Suppressor macrophage (primary cell): Measurements from ENCODE around the gene SHLD1.
"Not testable (repeated sequence)": the region's sequence is repeated elsewhere in the genome, so short reads cannot be mapped to it uniquely, and the experiment has no call there.

Experiments used
- DNase-seq, 4 experiments: peaks; one replicate each; pipeline ENCODE4 v3.0.0-alpha.2; 2020 to 2022

Gene SHLD1

DNA sequence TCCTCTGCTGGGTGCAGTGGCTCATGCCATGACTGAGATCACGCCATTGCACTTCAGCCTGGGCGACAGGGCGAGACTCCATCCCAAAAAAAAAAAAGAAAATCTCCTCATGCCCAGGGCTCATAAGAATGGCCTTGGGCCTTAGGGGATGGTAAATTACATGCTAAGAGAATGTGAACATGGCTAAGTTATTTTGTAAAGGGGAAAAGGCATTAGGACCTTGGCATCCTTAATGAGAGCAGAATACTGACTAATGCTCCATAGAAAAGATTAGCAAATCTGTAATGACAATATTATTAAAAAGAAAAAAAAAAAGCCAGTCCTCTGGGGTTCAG is 12.6 kb upstream of the SHLD1 start:
- DNase-seq, result no peak

GRCh38 chr20:5737966-5738365 is 12.2 kb upstream of the SHLD1 start:
- no peak for DNase-seq

DNA sequence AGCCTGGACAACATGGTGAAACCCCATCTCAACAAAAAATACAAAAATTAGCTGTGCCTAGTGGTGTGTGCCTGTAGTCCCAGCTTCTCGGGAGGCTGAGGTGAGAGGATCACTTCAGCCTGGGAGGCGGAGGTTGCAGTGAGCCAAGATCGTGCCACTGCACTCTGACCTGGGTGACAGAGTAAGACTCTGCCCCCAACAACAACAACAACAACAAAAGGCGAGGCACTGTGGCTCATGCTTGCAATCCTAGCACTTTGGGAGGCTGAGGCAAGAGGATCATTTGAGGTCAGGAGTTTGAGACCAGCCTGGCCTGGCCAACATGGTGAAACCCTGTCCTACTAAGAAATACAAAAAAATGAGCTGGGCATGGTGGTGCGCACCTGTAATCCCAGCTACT is 9.6 kb upstream of the SHLD1 start:
- not testable (repeated sequence) for DNase-seq

DNA sequence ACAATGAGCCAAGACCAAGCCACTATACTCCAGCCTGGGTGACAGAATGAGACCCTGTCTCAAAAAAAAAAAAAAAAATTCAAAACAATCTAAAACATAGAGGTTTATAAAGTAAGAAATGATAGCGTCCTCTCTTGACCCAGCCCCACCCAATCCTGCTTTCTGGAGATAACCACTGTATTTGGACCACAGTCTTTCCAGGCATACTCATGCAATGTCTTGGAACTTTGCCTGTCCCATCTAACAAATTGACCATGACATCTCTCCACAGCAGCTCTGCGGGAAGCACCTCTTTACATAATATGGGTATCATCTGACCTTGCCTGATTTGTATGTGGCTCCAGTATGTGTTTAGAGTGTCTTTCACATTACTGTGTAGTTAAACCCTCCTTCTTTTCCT is 9.1 kb upstream of the SHLD1 start:
- no peak for DNase-seq

- no peak for DNase-seq
These were observed 8.2 kb upstream of the SHLD1 start for GRCh38 chr20:5742041-5742440.

DNA sequence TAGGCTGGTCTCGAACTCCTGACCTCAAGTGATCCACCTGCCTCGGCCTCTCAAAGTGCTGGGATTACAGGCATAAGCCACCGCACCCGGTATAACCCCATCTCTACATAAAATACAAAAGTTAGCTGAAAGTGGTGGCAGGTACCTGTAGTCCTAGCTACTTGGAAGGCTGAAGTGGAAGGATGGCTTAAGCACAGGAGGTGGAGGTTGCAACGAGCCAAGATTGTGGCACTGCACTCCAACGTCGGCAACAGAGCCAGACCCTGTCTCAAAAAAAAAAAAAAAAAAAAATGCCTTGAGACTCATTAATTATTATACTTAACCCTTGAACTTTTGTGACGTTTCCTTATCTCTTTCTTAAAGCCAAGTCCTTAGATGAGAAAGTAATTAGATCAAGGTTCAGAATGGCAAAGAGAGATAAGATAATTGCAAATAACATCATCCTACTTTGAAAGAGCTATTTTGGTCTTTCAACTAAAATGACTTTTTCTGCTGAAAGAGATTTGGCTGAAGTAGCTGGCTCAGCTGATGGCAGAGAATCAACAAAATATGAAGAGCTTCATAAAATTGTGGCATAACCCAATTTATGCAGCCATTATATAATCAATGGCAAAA is 4.7 kb upstream of the SHLD1 start:
- DNase-seq, result no peak

- no peak for DNase-seq
These were observed 4.1 kb upstream of the SHLD1 start for GRCh38 chr20:5746064-5746463.

GRCh38 chr20:5748246-5748645 is 2.0 kb upstream of the SHLD1 start:
- DNase-seq, result no peak

- not testable (repeated sequence) for DNase-seq
These were observed 669 bp upstream of the SHLD1 start for GRCh38 chr20:5749512-5749951.

DNA sequence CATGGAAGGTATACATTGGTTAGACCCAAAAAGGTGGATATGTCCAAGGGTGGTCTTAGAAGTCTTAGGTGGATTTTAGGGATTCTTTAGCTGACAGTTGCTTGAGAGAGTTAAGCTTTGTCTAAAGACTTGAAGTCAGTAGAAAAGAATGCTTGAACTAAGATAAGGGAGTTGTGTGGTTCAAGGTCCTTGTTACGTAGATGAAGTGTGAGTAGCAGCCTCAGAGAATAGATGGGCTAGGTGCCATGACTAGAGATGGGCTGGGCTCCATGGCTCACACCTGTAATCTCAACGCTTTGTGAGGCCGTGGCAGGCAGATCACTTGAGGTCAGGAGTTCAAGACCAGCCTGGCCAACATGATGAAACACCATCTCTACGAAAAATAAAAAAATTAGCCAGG is 1.7 kb downstream of the SHLD1 start:
- no peak for DNase-seq

DNA sequence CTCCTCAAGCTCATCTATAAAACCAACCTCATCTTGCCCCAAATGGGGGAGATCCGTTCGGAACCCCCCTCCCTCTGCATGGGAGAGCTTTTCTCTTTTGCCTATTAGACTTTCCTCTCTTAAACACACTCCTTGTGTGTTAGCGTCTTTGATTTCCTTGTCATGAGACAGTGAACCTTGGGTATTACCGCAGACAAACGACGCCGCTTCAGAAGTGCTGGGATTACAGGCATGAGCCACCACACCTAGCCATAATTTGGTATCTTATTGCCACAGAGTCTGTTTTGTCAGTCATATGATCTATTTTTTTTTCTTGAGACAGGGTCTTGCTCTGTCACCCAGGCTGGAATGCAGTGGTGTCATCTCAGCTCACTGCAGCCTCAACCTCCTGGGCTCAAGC is 3.6 kb downstream of the SHLD1 start:
- DNase-seq, result no peak

DNA sequence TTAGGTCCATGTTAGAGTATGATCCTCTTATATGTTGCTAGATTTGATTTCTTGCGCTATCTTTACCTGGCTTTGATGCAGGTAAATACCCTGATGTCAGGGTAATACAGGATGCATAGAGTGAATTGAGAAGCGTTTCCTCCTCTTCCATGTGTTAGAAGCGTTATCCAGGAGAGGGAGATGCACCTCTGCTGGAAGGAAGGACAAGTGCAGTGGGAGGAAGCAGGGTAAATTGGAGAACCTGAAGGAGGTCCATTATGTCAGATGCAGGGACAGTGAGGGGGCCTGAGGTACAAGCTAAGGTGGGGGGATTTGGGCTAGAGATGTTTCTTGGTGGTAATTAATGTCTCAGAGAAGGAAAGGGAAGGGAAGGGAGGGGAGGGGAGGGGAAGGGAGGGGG is 7.7 kb downstream of the SHLD1 start:
- no peak for DNase-seq

DNA sequence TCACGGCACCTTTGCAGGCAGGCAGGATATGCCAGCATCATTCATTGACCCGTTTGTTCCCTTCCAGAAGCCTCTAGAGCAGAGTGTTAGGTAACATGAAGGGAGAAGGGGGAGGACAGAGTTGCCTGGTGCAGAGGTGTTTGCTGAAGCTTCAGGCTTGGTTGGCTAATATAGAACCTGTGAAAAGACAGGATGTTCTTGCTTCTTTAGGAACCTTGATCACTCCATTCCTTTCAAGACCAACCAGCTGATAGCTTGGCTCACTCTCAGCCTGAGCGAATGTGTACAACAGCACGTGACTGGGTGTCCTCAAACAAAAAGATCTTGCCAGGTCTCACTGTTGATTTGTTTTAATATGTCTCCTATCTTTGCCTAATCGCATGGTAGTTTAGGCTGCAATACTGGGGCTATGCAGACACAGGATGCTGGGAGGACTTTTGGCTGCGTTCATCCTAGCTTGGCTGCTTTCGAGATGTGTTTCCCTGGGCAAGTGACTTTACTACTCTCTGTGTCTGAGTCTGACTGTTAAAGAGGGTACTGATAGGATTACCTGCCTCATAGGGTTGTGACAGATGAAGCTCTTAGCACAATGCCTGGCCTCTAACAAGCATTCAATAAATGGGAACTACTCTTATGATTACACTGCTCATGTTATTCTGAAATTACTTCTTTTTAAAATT is 16.0 kb downstream of the SHLD1 start:
- DNase-seq, result no peak

DNA sequence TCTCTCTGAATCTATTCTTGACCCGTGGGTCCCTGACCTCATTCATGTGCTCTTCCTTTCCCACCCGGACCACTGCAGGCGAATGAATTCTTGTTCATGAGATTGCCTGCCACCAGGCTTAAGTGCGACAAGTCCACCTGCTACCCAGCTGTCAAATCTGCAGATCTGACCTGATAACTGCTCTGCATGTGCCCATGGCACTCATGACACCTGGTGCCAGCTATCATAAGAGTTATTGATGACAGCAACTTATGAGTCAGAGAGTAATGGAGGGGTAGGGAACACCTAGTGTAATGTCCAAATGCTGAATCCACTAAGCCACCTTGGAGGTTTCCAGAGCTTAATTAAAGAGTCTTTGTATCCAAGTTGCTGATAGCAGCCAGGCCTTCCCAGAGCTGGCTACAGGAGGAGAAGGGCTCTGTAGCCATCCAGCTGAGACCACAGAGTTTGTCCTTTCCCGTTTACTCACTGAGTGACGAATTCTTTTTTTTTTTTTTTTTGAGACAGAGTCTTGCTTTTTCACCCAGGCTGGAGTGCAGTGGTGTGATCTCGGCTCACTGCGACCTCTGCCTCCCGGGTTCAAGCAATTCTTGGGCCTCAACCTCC is 17.4 kb downstream of the SHLD1 start:
- no peak for DNase-seq

- peak in 3 of 4 experiments; percentile 22 to 67 (median 58) for DNase-seq
These were observed 20.2 kb downstream of the SHLD1 start for GRCh38 chr20:5770231-5770986.

- no peak for DNase-seq
These were observed 20.8 kb downstream of the SHLD1 start for GRCh38 chr20:5770987-5771318.

- DNase-seq, result no peak
These were observed 22.5 kb downstream of the SHLD1 start for GRCh38 chr20:5772704-5773103.

GRCh38 chr20:5773589-5773988 is 23.4 kb downstream of the SHLD1 start:
- DNase-seq, result no peak

- DNase-seq, result no peak
These were observed 25.9 kb downstream of the SHLD1 start for GRCh38 chr20:5776077-5776476.

GRCh38 chr20:5779071-5779900 is 29.1 kb downstream of the SHLD1 start:
- DNase-seq, result peak in 3 of 4 experiments; percentile 13 to 25 (median 14)

DNA sequence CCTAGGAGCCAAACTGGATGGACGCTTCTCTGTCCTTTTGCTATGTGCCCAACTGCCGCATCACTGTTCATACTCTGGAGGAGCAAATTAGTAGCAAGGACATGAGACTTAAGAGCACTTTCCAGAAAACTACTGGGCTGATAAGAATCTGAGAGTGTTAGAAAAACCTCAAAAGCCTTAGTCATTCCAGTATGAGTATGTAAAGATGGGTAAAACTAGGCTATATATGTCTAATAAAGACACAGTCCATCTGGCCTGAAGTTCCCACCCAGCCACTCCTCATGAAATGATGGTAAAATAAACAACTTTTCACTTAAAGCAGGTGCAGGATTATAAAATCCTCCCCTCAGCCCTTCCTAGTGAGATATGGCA is 30.6 kb downstream of the SHLD1 start:
- DNase-seq, result no peak

DNA sequence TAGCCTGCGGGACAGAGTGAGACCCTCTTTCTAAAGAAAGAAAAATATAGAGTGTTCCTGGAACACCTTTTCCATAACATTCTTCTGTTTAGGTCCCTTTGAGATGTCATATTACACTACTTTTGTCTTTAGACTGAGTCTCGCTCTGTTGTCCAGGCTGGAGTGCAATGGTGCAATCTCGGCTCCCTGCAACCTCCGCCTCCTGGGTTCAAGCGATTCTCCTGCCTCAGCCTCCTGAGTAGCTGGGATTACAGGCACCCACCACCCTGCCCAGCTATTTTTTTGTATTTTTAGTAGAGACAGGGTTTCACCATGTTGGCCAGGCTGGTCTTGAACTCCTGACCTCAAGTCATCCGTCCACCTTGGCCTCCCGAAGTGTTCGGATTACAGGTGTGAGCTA is 31.2 kb downstream of the SHLD1 start:
- not testable (repeated sequence) for DNase-seq
